ENCODE results near the gene KIF26B.

GRCh38 chr1:245181158-245181517 lies 26.4 kb downstream of the KIF26B start:
- TF ChIP-seq CTCF (IDR thresholded peaks at IDR 0.05) = no peak
- no peak for TF ChIP-seq POLR2A (IDR thresholded peaks at IDR 0.05)
